ENCODE measurements around the gene SZRD1.
"Not testable (repeated sequence)": the region's sequence is repeated elsewhere in the genome, so short reads cannot be mapped to it uniquely, and the experiment has no call there.

SZRD1 gene, protein sequence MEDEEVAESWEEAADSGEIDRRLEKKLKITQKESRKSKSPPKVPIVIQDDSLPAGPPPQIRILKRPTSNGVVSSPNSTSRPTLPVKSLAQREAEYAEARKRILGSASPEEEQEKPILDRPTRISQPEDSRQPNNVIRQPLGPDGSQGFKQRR

DNA sequence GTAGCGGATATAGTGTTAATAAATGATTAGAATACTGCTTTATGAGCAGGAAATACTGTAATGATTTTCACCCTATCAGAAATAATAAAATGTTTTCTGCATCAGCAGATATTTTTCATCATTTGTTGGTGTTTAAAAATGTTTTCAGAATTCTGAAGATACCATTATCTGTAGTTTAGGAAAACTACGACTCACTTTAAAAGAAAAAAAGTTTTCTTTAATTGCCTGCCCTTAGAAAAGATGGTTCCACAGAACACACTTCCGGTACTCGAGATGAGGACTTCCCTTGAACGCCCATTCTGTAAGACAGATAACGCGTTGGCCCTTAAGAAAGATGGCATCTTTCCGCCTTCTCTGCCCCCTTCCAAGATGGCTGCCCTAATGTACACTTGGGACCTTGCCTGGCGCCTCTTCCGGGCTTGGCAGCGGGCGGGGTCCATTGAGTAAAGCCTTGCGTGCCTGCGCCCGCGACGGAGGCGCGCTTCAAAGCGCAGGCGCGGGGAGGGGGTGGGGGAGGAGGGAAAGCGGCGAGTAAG, at the start of gene SZRD1:
Gene SZRD1, plus strand, starts transcription at position 521 of the 536 bp plus-strand sequence. CDS start 16 bp downstream, outside the sequence.
- DNase-seq = peak; percentile 92 to 95

DNA sequence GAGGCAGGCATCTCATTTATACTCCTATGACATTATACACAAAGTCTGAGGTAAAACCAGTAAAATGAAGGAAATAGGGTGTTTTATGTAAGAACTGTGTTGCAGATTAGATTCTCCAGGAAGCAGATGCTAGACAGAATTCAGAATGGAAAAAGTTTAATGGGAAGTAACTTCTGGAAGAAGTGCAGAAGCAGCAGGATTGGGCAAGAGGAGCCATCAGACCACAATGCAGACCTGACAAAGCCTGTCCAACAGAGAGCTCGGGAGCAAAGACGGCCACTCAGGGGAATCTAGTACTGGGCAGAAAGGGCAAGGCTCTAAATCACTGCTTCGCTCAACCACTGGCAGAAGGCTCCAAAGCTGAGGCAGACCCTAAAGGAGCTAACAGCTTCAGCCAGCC, 48.5 kb upstream of the SZRD1 start:
- DNase-seq = no peak

DNA sequence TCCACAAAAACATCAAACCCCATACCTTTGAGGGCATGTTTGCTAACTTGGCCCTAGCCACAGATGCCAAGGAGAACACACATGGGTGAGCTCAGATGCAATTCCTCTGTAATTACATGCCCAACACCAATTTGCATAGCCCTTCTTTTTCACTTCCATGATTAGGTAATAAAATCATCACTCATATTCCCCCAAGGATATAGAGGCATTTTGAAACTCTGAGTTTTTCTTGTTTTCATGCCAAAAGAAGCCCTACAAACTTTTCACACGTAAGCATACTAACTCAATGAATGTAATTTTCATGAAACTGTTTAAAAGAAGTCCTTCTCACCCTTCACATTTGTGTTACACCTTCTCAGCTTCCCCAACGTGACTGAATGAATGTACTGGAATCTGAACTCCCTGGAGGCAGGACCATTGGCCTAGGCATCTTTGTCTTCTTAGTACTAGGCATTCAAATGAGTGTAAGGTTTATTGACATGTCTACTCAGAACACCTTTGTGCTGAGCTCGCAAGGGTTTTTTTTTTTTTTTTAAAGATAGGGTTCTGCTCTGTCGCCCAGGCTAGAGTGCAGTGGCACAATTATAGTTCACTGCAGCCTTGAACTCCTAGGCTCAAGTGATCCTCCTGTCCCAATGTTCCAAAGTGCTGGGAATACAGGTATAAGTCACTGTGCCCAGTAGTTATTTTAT, 45.7 kb upstream of the SZRD1 start:
- DNase-seq = no peak

DNA sequence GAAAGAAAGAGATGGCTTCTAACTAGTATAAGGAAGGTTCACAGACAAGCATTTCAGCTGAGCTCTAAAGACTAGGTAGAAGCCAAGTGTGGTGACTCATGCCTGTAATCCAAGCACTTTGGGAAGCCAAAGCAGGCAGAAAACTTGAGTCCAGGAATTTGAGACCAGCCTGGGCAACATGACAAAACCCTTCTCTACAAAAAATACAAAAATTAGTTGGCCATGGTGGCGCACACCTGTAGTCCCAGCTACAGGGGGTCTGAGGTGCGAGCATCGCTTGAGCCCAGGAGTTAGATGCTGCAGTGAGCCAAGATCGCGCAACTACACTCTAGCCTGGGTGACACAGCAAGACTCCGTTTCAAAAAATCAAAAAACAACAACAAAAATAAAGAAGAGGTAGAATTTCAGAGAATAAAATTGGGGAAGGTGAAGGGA, 42.6 kb upstream of the SZRD1 start:
- DNase-seq = no peak

DNA sequence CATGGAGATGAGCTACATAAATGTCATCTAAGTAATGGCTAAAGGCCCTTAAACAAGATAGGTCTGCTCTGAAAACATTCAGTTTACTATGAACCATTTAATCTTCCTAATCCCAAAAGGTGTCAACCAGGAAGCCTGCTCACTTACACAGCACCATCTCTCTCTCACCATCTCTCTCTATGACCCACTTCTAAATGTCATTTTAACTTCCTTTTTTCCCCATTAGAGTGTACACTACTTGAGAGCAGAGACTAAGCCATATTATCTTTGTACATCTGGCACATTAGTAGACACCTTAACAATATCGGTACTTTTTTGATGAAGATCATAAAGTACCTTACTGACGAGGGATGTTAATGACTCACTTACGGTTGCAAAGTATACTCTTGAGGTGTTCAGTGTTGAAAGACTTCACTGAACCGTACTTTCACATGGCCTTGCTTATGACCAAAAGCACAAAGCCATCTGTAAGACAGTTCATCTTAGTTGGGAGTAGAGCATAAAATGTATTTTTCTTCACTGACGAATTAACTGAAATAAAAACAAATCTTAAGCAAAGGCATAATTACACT, 40.1 kb upstream of the SZRD1 start:
- peak; percentile 23 to 46 for DNase-seq

DNA sequence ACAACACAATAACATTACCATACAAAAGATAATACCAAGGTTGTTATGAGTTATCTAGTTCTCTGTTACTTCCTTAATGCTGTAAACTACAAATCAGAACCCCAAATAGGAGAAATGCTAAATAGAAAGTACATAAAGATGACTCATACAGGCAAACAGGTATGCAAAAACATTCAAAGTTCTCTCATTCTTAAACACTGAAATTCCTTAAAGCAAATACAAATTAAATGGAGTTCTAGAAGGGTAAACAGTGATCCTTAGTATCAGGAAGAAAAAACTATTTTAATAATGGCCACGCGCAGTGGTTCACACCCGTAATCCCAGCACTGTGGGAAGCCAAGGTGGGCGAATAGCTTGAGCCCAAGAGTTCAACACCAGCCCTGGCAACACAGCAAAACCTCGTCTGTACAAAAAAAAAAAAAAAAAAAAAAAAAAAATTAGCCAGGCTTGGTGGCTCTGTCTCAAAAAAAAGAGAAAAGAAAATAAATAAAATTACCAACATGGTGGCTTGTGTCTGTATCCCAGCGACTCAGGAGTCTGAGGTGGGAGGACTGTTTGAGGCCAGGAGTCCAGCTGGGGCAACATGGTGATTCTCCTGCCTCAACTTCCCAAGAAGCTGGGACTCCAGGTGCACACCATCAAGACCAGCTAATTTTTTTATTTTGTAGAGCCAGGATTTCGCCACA, 32.2 kb upstream of the SZRD1 start:
- no peak for DNase-seq

DNA sequence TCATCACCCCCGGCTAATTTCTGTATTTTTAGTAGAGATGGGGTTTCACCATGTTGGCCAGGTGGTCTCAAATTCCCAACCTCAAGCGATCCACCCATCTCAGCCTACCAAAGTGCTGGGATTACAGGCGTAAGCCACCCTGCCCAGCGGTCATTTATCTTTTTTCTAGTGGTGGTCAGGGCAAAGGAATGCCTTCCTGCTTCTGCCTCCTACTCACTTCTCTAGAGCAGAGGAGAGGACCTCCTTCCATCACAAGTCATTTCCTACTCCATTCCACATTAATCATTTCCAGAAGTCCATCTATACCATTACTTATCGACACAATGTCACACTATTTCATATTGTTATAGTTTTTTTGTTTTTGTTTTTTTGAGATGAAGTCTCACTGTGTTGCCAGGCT, 28.1 kb upstream of the SZRD1 start:
- DNase-seq = no peak

DNA sequence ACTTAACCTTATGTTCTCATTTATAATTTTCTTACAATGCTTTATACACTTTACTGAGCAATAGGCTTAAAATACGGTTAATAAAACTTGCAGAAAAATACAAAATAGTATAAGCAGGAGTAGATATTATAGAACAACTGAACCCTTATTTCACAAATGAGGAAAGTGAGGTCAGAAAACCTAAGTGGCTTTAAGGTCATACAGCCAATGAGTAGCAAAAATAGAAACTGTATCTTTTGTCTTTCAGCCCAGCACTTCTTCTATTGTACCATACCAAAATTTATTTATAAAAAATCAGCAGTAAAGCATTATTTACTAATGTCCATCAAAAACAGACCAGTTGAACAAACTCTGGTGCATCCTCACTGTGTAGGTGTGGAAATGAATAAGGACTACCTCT, 26.4 kb upstream of the SZRD1 start:
- no peak for DNase-seq

DNA sequence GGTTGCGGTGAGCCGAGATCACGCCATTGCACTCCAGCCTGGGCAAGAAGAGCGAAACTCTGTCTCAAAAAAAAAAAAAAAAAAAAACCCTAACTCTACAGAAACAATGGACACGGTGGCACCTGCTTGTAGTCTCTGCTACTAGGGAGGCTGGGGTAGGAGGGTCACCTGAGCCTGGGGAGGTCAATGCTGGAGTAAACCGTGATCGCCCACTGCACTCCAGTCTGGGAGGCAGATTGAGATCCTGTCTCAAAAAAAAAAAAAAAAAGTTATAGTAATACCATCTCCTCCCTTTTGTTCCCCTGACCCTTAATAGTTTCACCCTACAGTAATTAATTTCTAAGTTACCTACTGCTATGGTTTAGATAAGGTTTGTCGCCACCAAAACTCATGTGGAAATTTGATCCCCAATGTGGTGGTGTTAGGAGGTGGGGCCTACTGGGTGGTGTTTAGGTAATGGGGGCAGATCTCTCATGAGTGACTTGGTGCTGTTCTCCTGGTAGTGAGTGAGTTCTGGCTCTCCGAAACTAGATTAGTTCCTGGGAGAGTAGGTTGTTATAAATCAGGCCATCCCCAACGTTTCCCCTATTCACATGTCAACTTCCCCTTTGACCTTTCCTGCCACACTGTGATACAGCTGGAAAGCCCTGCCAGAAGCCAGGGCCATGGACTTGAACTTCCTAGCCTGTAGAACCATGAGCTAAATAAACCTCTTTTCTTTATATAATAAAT, 24.5 kb upstream of the SZRD1 start:
- no peak for DNase-seq

DNA sequence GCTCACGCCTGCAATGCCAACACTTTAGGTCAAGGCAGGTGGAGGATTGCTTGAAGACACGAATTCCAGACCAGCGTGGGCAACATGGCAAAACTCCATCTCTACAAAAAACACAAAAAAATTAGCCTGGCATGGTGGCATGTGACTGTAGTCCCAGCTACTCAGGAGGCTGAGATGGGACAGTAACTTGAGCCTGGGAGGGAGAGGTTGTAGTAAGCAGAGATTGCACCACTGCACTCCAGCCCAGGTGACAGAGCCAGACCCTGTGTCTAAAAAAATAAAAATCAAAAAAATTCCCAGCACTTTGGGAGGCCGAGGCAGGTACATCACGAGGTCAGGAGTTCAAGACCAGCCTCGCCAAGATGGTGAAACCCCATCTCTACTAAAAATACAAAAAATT, 23.8 kb upstream of the SZRD1 start:
- not testable (repeated sequence) for DNase-seq

DNA sequence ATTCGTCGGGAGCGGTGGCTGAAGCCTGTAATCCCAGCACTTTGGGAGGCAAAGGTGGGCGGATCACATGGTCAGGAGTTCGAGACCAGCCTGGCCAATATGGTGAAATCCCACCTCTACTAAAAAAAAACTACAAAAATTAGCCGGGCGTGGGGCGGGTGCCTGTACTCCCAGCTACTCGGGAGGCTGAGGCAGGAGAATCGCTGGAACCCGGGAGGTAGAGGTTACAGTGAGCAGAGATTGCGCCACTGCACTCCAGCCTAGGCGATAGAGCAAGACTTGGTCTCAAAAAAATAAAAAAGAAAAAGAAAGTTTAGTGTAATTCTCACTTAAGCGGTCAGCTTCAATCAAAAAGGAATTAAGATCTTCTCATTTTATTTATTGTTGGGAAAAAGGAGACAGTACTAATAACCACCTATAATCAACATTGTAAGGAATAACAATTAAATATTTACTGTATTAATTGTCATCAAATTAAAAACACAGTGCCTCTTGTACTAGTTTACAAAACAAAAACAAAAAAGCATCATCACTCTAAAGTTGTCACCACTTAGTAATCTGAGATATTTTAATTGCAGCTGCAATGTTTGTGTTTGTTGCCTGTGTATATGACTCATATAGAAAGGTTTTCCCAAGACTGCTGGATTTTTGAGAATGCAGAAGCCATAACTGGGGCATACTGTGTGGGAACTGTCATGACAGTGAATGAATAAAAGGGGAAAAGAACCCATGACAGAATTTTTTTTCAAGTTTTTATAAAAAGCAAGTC, 18.4 kb upstream of the SZRD1 start:
- DNase-seq = no peak

DNA sequence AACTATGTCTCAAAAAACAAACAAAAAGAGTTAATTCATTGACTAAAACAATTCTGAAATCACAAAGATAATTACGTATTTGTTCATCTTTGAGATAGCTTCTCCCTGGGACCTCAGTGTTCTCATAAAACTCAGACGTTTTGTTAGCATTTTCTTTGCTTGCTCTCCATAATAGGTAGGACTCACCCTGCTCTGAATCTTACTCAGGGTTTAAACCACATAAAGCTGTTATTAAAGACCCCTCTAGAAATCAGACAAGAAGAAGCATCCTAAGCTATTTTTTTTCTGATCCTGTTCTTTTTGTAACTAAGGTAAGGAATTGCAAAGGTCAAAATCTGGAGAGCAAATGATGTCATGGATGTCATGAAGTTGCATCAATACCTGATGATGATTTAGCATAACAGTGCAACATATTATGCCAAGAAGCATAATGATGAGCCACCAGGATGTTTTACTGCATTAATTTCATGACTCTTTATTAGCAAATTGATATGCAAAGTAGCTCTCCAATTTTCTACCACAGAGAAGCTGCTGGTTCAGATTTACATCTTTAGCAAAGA, 17.1 kb upstream of the SZRD1 start:
- no peak for DNase-seq

DNA sequence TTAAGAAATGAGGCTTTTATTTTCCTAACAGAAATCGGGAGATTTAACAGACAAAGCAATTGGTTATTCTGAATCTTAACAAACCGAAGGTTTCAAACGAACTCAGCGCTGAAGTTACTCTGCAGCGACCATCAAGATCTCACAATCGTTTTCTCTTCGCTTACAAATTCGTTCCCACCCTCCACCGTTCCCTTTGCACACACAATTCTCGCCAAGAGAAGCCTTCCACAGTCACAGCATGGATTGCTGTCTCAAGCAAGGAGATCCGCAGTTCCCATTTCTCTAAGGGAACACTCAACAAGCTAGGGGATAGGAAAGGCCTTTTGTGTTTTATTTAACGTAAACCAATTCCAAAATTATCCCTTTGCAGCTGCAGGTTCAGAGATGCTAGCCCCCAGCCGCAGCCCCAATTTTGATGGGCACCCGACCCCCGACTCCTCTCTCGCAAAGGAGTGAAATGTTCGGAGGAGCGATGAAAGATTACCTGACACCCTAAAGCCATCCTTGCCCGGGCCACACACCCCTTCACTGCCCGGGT, 15.5 kb upstream of the SZRD1 start:
- DNase-seq = no peak

DNA sequence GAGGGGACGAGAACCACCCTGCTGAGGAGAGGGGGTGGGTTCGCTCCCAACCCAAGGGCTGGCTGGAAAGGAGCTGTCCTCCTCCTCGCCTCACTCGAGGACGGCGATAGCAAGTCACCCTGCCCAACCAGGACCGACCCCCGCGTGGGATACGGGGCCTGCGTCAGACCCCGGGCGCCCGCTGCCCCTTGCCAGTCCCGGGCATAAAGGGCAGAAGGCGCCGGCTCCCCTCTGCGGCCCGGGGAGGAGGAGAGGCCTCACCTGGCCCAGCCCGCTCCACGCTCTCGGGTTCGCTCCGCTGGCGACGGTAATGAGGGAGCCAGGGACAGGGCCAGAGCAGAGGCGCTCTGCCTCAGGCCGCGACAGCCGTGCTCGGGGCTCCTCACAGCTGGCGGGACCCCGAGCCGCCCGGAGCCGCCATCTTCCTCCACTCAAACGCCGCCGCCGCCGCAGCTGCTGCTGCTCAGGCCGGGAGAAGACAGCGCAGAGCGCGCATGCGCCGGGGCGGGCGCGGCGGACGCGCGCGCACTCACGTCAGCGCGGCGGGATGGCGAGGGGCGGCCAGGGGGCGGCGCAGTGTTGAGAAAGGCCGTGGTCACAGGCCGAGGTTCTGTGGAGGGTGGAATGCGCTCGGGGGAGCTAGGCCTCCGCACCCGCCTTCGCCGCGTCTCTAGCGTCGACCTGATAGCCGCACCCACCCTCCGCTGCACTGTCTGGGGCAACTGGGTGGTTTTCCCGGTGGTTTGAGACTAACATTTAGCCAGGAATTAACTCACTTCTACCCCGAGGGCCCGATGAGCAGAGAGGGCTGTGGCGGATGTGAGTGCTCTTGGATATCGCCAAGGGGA, 14.8 kb upstream of the SZRD1 start, which contains the start of gene FBXO42:
Gene FBXO42, minus strand, starts transcription at position 487 of the 848 bp plus-strand sequence. CDS start 37,062 bp downstream, outside the sequence.
- peak; percentile 84 to 89 for DNase-seq

DNA sequence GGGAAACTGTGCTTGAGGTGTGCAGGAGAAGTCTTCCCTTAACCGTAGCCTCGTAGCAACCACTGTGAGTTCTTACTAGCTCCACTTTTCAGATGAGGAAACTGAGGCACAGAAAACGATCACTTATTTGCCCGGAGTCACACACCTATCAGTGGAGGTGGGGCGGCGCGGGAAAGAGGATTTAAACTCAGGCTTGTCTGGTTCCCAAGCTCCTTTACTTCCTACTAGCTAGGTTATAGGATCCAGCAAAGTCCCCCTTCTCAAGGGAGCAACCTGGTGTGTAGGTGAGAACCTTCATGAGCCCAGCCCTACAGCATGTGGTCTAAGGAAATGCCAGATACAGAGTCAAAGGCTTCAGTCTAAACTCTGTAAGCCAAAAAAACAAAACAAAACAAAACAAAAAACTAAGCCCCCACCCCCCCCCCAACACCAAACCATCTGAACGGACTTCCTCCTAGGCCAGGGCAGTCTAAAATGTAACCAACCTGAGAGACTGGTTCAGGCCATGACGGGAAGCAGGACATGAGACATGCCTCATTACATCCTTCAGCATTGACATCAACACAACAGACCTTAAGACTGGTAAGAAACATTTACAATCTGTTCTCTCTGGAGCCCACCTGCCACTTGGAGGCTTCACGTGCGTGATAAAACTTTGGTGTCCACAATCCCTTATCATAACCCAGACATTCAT, 14.1 kb upstream of the SZRD1 start:
- DNase-seq = peak in 1 of 2 experiments; percentile 38

DNA sequence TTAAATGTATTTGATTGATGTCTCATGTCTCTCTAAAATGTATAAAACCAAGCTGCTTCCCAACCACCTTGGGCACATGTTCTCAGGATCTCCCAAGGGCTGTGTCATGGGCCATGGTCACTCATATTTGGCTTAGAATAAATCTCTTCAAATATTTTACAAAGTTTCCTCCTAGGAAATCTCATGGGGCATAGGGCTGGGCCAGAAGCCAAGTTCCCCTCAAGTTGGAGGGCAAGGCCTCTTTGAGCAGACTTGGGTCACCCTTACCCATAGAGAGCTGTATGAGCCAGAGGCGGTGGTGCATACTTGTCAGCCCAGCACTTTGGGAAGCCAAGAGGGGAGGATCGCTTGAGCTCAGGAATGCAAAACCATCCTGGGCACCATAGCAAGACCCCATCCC, 12.4 kb upstream of the SZRD1 start:
- DNase-seq = no peak

DNA sequence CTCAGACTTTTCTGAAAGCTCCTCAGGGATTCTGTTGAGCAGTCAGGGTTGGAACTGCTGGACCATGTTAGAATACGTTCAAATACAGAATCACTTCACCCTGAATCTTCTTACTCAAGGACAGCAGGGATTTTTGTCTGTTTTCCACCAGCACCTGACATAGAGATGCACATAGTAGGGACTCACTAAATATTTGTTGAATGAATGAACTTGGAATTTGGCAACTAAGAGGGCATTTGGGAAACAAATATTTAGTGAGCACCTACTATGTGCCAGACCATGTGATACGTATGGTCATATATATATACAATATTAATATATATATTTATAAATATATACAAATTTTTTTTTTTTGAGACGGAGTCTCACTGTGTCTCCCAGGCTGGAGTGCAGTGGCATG, 10.2 kb upstream of the SZRD1 start:
- no peak for DNase-seq

DNA sequence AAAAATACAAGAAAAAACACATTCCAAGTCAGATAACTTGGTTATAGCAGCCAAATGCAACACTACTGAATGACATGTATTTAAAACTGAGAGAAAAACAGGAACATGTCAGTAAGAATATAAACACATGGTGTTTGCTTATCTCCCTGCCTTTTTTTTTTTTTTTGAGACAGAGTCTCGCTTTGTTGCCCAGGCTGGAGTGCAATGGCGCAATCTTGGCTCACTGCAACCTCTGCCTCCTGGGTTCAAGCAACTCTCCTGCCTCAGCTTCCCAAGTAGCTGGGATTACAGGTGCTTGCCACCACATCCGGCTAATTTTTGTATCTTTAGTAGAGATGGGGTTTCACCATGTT, 1.9 kb upstream of the SZRD1 start:
- DNase-seq = not testable (repeated sequence)

DNA sequence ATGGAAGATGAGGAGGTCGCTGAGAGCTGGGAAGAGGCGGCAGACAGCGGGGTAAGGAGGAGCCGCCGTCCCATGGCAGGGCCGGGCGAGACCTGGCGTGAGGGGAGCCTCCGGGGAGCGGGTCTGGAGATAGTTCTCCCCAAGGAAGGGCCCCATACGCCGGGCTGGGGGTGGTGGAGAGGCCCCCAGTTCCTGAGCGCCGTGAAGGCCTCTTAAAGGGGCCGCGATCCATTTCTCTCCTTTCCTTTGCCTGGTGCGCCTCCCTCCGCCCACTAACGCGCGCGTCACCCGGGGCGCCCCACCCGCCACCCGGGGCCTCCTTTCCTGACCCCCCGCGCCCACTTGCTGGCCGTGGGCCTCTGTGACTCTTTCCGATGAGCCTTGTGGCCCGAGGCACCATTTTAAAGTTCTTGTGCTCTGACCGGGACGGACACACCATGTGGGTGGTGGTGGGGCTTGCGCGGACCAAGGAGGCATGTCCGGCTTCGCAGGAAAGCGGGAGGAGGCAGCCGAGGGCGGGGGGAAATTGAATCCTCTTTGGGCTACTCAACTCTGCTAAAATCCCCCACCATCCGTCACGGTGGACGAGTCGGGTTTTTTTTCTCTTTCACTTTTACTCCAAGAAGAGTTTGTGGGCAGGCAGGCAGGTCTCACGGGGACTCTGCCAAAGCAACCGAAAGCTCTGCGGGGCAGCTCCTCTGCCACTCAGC, 371 bp downstream of the SZRD1 start:
- DNase-seq = peak; percentile 8 to 84

Measured in NCI-H187 (cell line).